Neural cell (in vitro differentiated cells): ENCODE data around the gene RAP1GAP2. TPM values are rescaled to one million over a fixed set of nuclear protein-coding genes. Genes with fewer than 3 reads are reported as not detected.

Experiments used
- H2AFZ ChIP-seq: fragments of 200-600, 300-800 bp; sonication (generic), shearing (Covaris generic); 2 replicates; pipeline ENCODE4 v1.6.0; 2014; ENCODE audit warnings: low read depth, mild to moderate bottlenecking, antibody characterized with exemption, low read length, moderate library complexity
- H3F3A ChIP-seq: fragments of 200-600 bp; shearing (Covaris generic); 2 replicates; pipeline ENCODE4 v1.6.1; 2016; ENCODE audit warnings: mild to moderate bottlenecking, moderate library complexity, mixed read lengths, antibody characterized with exemption, low read length; ENCODE audit not compliant: insufficient read depth, poor library complexity, severe bottlenecking
- H3K27ac ChIP-seq: fragments of 200-600, 300-800 bp; sonication (generic), shearing (Covaris generic); 2 replicates; pipeline ENCODE4 v1.5.1; 2014; ENCODE audit warnings: mild to moderate bottlenecking, low read length, moderate library complexity
- H3K27me3 ChIP-seq: fragments of 300-800, 200-600 bp; sonication (generic), shearing (Covaris generic); 2 replicates; pipeline ENCODE4 v1.6.0; 2014; ENCODE audit warnings: mild to moderate bottlenecking, low read depth, low read length, moderate library complexity; ENCODE audit not compliant: insufficient read depth
- H3K36me3 ChIP-seq: fragments of 300-800, 200-600 bp; sonication (generic), shearing (Covaris generic); 2 replicates; pipeline ENCODE4 v1.5.1; 2014; ENCODE audit warnings: mild to moderate bottlenecking, antibody characterized with exemption, low read length, moderate library complexity; ENCODE audit not compliant: insufficient read depth
- H3K4me2 ChIP-seq: fragments of 300-800, 200-600 bp; sonication (generic), shearing (Covaris generic); 2 replicates; pipeline ENCODE4 v1.6.0; 2014; ENCODE audit warnings: mild to moderate bottlenecking, low read length
- H3K4me3 ChIP-seq: fragments of 300-800, 200-600 bp; sonication (generic), shearing (Covaris generic); 2 replicates; pipeline ENCODE4 v1.5.1; 2014; ENCODE audit warnings: mild to moderate bottlenecking, low read length, moderate library complexity
- H3K79me2 ChIP-seq: fragments of 200-600 bp; shearing (Covaris generic); replicated peaks from 2 replicates; pipeline ENCODE4 v1.6.0; 2014; ENCODE audit warnings: mild to moderate bottlenecking, low read length, moderate library complexity; ENCODE audit not compliant: insufficient read depth
- H3K9ac ChIP-seq: fragments of 300-800, 200-600 bp; sonication (generic), shearing (Covaris generic); 2 replicates; pipeline ENCODE4 v1.6.1; 2016; ENCODE audit warnings: mild to moderate bottlenecking, low read length, mixed read lengths
- H3K9me2 ChIP-seq: fragments of 200-600 bp; shearing (Covaris generic); 2 replicates; pipeline ENCODE4 v1.6.1; 2016; ENCODE audit warnings: mild to moderate bottlenecking, low read length, mixed read lengths; ENCODE audit not compliant: insufficient read depth
- H3K9me3 ChIP-seq: fragments of 200-600, 300-800 bp; sonication (generic), shearing (Covaris generic); 2 replicates; pipeline ENCODE4 v1.6.1; 2016; ENCODE audit warnings: mild to moderate bottlenecking, mixed run types, low read length, moderate library complexity, mixed read lengths
- H4K20me1 ChIP-seq: fragments of 200-600 bp; shearing (Covaris generic); 2 replicates; pipeline ENCODE4 v1.6.1; 2016; ENCODE audit warnings: mild to moderate bottlenecking, mixed run types; ENCODE audit not compliant: insufficient read depth
- EP300 ChIP-seq: fragments of 450-650 bp; conservative IDR thresholded peaks from 2 replicates; pipeline ENCODE4 v1.6.1; 2014; ENCODE audit warnings: antibody characterized with exemption, mild to moderate bottlenecking, moderate library complexity; ENCODE audit not compliant: poor library complexity, severe bottlenecking
- EZH2 ChIP-seq: fragments of 200-600, 300-800 bp; shearing (Covaris generic), sonication (generic); IDR thresholded peaks from 2 replicates; pipeline ENCODE4 v1.6.1; 2014; ENCODE audit warnings: antibody characterized with exemption, low read length, borderline replicate concordance, mild to moderate bottlenecking; ENCODE audit not compliant: insufficient read depth, poor library complexity, severe bottlenecking
- MXI1 ChIP-seq: fragments of 450-650 bp; conservative IDR thresholded peaks from 2 replicates; pipeline ENCODE4 v1.6.1; 2014; ENCODE audit warnings: antibody characterized with exemption, mild to moderate bottlenecking; ENCODE audit not compliant: poor library complexity, severe bottlenecking
- POLR2AphosphoS5 ChIP-seq: IDR thresholded peaks from 2 replicates; pipeline ENCODE4 v1.6.1; 2012
- RAD21 ChIP-seq: fragments of 450-650 bp; conservative IDR thresholded peaks from 2 replicates; pipeline ENCODE4 v1.6.1; 2014; ENCODE audit warnings: antibody characterized with exemption, mild to moderate bottlenecking, moderate library complexity
- SMC3 ChIP-seq: fragments of 450-650 bp; conservative IDR thresholded peaks from 2 replicates; pipeline ENCODE4 v1.6.1; 2014; ENCODE audit warnings: antibody characterized with exemption, mild to moderate bottlenecking, moderate library complexity; ENCODE audit not compliant: poor library complexity
- TAF1 ChIP-seq: IDR thresholded peaks from 2 replicates; pipeline ENCODE4 v1.6.1; 2012; ENCODE audit warnings: low read depth
- polyA plus RNA-seq: library from polyadenylated mRNA; depleted of rRNA; stranded (reverse); fragments of >200 nt; gene quantifications from 2 replicates; pipeline ENCODE4 v1.2.3, GENCODE V29; 2014
- TF ChIP-seq, protein P1 (sequence below): fragments of 450-650 bp; IDR thresholded peaks from 2 replicates; pipeline ENCODE4 v1.5.1; 2014; ENCODE audit warnings: antibody characterized with exemption, mild to moderate bottlenecking, moderate library complexity; ENCODE audit not compliant: poor library complexity, severe bottlenecking
- TF ChIP-seq, protein P2 (sequence below): IDR thresholded peaks from 2 replicates; pipeline ENCODE4 v1.6.1; 2012; ENCODE audit warnings: borderline replicate concordance

The RAP1GAP2 gene
- polyA plus RNA-seq, 1 donor from 2014 or later = 14.8 TPM

DNA sequence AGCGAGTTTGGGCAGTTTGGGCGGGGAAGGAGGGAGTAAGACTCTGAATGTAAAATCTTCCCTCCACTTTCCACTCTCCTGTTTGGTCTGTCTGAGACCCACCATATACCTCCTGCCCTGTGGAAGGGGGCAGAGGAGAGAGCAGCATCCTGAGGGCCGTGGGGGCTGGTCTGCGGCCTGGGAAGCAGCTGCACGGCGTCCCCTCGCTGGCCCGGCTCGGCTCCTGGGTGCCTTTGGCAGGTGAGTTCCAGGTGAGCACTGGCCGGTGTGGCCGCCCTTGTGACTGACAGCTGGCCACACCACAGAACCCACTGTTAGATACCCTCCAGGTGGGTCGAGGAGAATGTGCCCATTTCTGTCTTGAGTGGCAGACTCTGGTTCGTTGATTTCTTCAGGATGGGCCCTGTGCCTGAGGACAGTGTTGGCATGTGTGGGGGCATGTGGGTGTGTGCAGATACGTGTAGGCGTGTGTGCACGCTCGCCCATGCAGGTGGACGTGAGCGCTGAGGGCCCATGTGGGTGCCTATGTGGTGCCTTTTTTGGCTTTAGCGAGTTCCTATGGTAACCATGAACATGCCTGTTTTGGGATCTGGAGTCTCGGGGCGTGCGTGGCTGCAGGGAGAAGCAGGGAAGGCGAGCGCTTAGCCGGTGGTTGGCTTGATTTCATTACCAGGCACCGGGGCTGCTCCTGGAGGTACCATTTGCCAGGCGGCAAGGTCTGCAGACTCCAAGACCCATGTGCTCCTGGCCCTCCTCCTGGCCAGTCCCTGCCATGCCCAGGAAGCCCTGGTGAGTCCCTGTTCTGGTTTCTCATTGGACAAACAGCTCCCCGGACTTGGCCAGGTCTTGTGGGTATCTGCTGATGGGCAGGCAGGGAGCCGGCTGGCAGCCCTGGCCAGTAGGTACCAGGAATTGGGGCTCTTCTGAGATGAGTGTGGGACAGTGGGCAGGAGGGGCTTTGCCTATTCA is 12.4 kb downstream of the RAP1GAP2 start:
- Histone ChIP-seq H3K4me2 (no peak overlapping the region), H3K27ac (no peak overlapping the region), H3K79me2 (no peaks in the 10 kb centered on the region), H3F3A (no peaks in the 10 kb centered on the region), H3K36me3 (no peaks in the 10 kb centered on the region), H2AFZ (no peak overlapping the region), H4K20me1 (no peaks in the 10 kb centered on the region), H3K27me3 (no peaks in the 10 kb centered on the region), H3K9me3 (no peaks in the 10 kb centered on the region), H3K9me2 (no peaks in the 10 kb centered on the region), H3K4me3 (no peak overlapping the region), H3K9ac (no peak overlapping the region)
- TF ChIP-seq POLR2AphosphoS5 = no peak
- TF ChIP-seq MXI1 = no peak
- no peak for TF ChIP-seq RAD21
- TF ChIP-seq TAF1 = no peak
- TF ChIP-seq EP300 = no peak
- TF ChIP-seq SMC3 = no peak
- no peak for TF ChIP-seq EZH2
- TF ChIP-seq, protein P1, sequence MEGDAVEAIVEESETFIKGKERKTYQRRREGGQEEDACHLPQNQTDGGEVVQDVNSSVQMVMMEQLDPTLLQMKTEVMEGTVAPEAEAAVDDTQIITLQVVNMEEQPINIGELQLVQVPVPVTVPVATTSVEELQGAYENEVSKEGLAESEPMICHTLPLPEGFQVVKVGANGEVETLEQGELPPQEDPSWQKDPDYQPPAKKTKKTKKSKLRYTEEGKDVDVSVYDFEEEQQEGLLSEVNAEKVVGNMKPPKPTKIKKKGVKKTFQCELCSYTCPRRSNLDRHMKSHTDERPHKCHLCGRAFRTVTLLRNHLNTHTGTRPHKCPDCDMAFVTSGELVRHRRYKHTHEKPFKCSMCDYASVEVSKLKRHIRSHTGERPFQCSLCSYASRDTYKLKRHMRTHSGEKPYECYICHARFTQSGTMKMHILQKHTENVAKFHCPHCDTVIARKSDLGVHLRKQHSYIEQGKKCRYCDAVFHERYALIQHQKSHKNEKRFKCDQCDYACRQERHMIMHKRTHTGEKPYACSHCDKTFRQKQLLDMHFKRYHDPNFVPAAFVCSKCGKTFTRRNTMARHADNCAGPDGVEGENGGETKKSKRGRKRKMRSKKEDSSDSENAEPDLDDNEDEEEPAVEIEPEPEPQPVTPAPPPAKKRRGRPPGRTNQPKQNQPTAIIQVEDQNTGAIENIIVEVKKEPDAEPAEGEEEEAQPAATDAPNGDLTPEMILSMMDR = no peak
- TF ChIP-seq, protein P2, sequence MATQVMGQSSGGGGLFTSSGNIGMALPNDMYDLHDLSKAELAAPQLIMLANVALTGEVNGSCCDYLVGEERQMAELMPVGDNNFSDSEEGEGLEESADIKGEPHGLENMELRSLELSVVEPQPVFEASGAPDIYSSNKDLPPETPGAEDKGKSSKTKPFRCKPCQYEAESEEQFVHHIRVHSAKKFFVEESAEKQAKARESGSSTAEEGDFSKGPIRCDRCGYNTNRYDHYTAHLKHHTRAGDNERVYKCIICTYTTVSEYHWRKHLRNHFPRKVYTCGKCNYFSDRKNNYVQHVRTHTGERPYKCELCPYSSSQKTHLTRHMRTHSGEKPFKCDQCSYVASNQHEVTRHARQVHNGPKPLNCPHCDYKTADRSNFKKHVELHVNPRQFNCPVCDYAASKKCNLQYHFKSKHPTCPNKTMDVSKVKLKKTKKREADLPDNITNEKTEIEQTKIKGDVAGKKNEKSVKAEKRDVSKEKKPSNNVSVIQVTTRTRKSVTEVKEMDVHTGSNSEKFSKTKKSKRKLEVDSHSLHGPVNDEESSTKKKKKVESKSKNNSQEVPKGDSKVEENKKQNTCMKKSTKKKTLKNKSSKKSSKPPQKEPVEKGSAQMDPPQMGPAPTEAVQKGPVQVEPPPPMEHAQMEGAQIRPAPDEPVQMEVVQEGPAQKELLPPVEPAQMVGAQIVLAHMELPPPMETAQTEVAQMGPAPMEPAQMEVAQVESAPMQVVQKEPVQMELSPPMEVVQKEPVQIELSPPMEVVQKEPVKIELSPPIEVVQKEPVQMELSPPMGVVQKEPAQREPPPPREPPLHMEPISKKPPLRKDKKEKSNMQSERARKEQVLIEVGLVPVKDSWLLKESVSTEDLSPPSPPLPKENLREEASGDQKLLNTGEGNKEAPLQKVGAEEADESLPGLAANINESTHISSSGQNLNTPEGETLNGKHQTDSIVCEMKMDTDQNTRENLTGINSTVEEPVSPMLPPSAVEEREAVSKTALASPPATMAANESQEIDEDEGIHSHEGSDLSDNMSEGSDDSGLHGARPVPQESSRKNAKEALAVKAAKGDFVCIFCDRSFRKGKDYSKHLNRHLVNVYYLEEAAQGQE = no peak

DNA sequence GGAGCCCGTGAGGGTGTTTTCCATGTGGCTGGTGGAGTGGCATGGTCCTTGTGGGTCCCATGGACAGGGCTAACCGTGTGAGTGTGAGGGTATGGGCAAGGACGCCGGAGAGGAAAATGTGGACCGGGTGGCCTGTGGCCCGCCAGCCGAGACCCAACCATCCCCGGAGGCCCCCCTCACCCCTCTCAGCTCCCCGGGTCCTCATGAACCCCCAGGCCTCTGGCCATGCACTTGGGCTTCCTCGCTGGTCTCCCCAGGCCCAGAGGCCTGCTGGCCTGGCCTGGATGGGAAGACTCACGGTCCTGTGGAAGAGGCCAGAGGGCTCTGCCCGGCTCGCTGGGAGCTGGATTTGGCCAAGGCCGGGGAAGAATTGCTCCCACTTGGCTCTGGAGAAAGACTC is 13.1 kb downstream of the RAP1GAP2 start:
- H3F3A ChIP-seq = no peaks in the 10 kb centered on the region
- no peak overlapping the region for H3K4me2 ChIP-seq
- TF ChIP-seq MXI1 (no peak), POLR2AphosphoS5 (no peak), EP300 (no peak), RAD21 (no peak), TAF1 (no peak), EZH2 (no peak), SMC3 (no peak)
- TF ChIP-seq, protein P1 = no peak
- TF ChIP-seq, protein P2 = no peak
- H2AFZ ChIP-seq = no peak overlapping the region
- H4K20me1 ChIP-seq = no peaks in the 10 kb centered on the region
- H3K9ac ChIP-seq = no peak overlapping the region
- no peaks in the 10 kb centered on the region for H3K9me2 ChIP-seq
- no peaks in the 10 kb centered on the region for H3K9me3 ChIP-seq
- no peaks in the 10 kb centered on the region for H3K79me2 ChIP-seq
- no peak overlapping the region for H3K27ac ChIP-seq
- no peak overlapping the region for H3K4me3 ChIP-seq
- H3K36me3 ChIP-seq = no peaks in the 10 kb centered on the region
- H3K27me3 ChIP-seq = no peaks in the 10 kb centered on the region
